Measurements from ENCODE around the gene ABHD14A.

ABHD14A gene

DNA sequence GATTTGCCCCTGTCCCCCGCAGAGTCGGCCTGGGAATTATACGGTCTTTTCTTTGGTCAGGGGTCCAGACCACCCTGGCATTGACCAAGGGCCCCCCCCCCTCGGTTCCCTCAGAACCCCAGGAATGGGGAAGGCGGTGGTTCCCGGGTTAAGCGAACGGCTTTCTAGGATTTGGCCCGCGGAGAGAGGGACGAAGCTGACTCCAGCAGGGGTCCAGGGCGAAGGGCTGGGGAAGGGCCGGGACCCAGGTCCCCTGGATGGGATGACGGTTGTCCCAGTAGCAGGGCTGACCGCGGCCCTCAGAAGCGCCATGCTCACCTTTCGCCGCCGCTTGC lies 33.4 kb upstream of the ABHD14A start:
- DNase-seq (ENCODE audit: low read depth in 2 of 2) = no peak

GRCh38 chr3:51941798-51942602 lies 32.9 kb upstream of the ABHD14A start, which contains the start of the genes PARP3 and RRP9:
TSS of gene PARP3 (plus strand) at chr3:51942363. CDS start at chr3:51943356, 993 bp downstream.
TSS of gene RRP9 (minus strand) at chr3:51941904. CDS start at chr3:51941867, 37 bp downstream.
- DNase-seq (ENCODE audit: low read depth in 2 of 2) = peak; percentile 100

DNA sequence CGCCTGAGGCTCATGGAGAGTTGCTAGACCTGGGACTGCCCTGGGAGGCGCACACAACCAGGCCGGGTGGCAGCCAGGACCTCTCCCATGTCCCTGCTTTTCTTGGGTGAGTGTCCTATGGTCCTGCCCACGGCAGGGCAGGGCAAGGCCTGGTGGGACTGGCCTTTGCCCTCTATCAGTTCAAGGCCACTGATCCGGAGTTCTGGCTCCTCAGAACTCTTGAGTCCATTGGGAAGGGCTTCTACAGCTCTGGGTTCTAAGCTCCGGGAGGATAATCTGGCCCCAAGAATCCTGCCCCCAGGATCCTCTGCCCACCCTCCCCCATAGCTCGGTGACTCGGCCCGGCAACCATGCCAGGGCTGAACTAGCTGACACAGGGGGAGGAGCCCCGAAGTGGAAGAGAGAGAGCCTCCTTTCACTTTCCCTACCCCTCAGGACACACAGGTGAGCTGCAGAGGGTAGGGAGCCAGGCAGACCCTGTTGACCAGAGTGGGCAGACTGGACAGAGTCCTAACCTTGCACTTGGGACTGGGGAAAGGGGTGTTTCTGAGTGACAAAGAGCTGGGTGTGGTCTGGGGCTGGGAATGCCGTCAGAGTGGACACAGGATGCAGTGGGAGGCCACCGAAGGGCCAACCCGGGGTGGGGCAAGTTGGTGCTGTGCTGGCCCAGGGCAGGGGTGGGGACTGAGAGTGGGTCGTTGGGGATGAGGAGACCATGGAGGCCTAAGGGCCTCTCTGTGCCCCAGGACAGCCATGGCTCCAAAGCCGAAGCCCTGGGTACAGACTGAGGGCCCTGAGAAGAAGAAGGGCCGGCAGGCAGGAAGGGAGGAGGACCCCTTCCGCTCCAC lies 32.0 kb upstream of the ABHD14A start:
- DNase-seq (ENCODE audit: low read depth in 2 of 2) = peak; percentile 34 to 39

- no peak for DNase-seq (ENCODE audit: low read depth in 2 of 2)
Observed at GRCh38 chr3:51943451-51944391, 31.1 kb upstream of the ABHD14A start.

DNA sequence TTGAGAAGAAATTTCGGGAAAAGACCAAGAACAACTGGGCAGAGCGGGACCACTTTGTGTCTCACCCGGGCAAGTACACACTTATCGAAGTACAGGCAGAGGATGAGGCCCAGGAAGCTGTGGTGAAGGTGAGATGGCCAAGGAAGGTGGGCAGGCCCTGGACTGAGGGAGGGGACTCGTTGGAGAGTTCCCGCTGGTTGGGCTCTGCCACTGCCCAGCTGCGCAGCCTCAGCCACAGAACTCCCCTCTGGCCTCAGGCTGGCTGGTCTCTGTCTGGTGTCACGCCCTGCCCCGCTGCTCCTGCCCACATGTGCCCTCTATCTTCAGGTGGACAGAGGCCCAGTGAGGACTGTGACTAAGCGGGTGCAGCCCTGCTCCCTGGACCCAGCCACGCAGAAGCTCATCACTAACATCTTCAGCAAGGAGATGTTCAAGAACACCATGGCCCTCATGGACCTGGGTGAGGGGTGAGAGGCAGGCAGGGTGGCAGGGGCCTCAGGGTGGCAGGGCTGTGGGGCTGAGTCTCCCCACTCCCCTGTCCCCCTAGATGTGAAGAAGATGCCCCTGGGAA lies 30.3 kb upstream of the ABHD14A start:
- DNase-seq (ENCODE audit: low read depth in 2 of 2) = no peak

- DNase-seq (ENCODE audit: low read depth in 2 of 2) = no peak
Observed at GRCh38 chr3:51945031-51945840, 29.6 kb upstream of the ABHD14A start.

DNA sequence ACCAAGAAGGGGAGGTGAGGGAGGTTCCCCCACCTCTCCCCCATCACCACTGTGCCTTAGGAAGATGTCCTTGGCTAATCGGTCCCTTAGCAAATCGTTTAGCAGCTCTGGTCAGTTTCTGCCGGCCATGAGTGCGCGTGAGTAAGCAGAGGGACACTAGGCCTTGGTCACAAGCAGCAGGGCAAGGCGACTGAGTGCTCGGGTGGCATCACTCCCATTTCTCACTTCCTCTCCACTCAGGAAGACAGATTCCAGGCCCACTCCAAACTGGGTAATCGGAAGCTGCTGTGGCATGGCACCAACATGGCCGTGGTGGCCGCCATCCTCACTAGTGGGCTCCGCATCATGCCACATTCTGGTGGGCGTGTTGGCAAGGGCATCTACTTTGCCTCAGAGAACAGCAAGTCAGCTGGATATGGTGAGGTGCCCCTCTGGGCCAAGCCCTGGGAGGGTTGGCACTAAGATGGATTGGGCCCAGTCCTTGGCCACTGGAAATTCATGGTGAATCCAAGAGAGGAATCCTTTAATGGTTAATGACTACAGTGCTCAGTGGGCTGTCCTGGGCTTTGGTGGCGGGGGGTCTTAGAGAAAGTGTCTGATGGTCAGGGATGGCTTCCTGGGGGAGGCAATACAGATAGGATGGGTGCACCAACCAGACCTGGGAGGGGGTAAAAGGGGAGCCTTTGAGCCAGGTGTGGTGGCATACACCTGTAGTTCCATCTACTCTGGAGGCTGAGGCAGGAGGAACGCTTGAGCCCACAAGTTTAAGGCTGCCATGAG lies 28.7 kb upstream of the ABHD14A start:
- no peak for DNase-seq (ENCODE audit: low read depth in 2 of 2)

- DNase-seq (ENCODE audit: low read depth in 2 of 2) = no peak
Observed at GRCh38 chr3:51946796-51947195, 28.1 kb upstream of the ABHD14A start.

DNA sequence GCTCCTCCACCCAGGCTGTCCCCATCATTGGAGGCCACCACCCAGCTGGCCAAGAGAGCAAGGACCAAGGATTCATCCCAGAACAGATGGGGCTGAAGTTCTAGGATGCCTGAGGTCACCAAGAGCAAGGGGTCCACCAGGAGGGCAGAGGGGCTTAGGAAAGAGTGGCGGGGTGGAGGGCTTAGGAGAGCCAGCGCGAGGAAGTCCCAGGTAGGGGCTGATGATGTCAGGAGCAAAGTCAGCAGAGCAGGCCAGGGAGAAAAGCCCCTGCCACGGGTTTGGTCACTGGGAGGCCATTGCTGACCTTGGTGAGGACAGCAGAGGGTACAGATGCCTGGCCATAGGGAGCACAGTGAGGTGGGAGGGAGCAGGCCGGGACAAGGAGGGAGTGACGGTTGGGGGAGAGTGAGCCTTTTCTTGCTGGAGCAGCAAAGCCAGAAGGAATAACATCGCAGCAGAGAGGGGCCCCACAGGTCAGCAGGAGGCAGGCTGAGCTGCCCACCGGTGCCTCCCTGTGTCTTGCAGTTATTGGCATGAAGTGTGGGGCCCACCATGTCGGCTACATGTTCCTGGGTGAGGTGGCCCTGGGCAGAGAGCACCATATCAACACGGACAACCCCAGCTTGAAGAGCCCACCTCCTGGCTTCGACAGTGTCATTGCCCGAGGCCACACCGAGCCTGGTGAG lies 27.5 kb upstream of the ABHD14A start:
- no peak for DNase-seq (ENCODE audit: low read depth in 2 of 2)

GRCh38 chr3:51948016-51948580 lies 26.8 kb upstream of the ABHD14A start:
- DNase-seq (ENCODE audit: low read depth in 2 of 2) = no peak

- no peak for DNase-seq (ENCODE audit: low read depth in 2 of 2)
Observed at GRCh38 chr3:51949121-51949520, 25.7 kb upstream of the ABHD14A start.

GRCh38 chr3:51950899-51951298 lies 24.0 kb upstream of the ABHD14A start:
- no peak for DNase-seq (ENCODE audit: low read depth in 2 of 2)

DNA sequence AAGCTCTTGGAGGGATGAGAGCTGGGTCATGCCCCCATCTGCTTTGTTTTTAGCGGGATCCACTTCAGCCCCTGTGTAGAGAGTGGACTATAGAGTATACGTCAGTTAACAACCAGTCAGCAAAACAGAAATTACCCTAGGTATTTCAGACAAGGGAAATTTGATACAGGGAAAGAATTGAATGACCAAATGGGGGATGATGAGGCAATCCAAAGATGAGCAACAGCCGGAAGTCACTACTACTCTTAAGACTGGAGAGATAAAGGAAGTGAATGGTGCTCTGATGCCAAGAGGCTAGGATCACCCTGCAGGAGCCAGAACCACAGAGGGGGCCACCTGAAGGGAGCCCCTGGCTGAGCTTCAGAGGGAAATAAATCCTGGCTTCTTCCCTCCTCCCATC lies 21.4 kb upstream of the ABHD14A start:
- DNase-seq (ENCODE audit: low read depth in 2 of 2) = no peak

GRCh38 chr3:51954105-51954504 lies 20.8 kb upstream of the ABHD14A start:
- DNase-seq (ENCODE audit: low read depth in 2 of 2) = no peak

- no peak for DNase-seq (ENCODE audit: low read depth in 2 of 2)
Observed at GRCh38 chr3:51954713-51955112, 20.2 kb upstream of the ABHD14A start.

- no peak for DNase-seq (ENCODE audit: low read depth in 2 of 2)
Observed at GRCh38 chr3:51955175-51955892, 19.5 kb upstream of the ABHD14A start, which contains the start of gene GPR62. TSS of gene GPR62 (plus strand) at chr3:51955381. CDS start at chr3:51955653, 272 bp downstream.

- no peak for DNase-seq (ENCODE audit: low read depth in 2 of 2)
Observed at GRCh38 chr3:51955893-51956770, 18.7 kb upstream of the ABHD14A start.

All from stimulated activated CD8-positive, alpha-beta memory T cell treated with anti-CD3 and anti-CD28 coated beads, Interleukin-15, amount 100 ng/mL, for 48 hours (primary cell).